Neutrophil (primary cell): ENCODE results near the gene TMEM50A.
"Not testable (repeated sequence)": the region's sequence is repeated elsewhere in the genome, so short reads cannot be mapped to it uniquely, and the experiment has no call there.

Experiments used
- H3K27ac ChIP-seq: fragments of 200-600 bp; sonication (generic); 2 replicates; pipeline ENCODE4 v1.5.1; 2016; ENCODE audit warnings: mild to moderate bottlenecking, moderate library complexity
- H3K27me3 ChIP-seq: fragments of 200-600 bp; sonication (generic); 2 replicates; pipeline ENCODE4 v1.6.0; 2016; ENCODE audit warnings: mild to moderate bottlenecking
- H3K36me3 ChIP-seq: fragments of 200-600 bp; sonication (generic); 2 replicates; pipeline ENCODE4 v1.5.1; 2017
- H3K4me1 ChIP-seq, 2 experiments: fragments of 200-600 bp in 1 of 2; sonication (generic) in 1 of 2; 1 replicate in 1 of 2; 2 replicates in 1 of 2; pipeline versions ENCODE4 v1.5.1 to v1.6.1; 2013 to 2016; ENCODE audit warnings: low read depth in 1 of 2, low read length in 1 of 2, mild to moderate bottlenecking in 1 of 2, moderate library complexity in 1 of 2; ENCODE audit not compliant: control insufficient read depth in 1 of 2, insufficient read depth in 1 of 2
- H3K4me3 ChIP-seq, 2 experiments: fragments of 200-600 bp in 1 of 2; sonication (generic) in 1 of 2; 1 replicate in 1 of 2; 2 replicates in 1 of 2; pipeline ENCODE4 v1.5.1; 2013 to 2016; ENCODE audit warnings: low read depth in 1 of 2, low read length in 1 of 2, mild to moderate bottlenecking in 1 of 2, moderate library complexity in 1 of 2
- H3K9me3 ChIP-seq: fragments of 200-600 bp; sonication (generic); 2 replicates; pipeline ENCODE4 v1.5.1; 2016
- TF ChIP-seq, protein P1 (sequence below): fragments of 200-600 bp; sonication (generic); IDR thresholded peaks from 2 replicates; pipeline ENCODE4 v1.5.1; 2016; ENCODE audit warnings: antibody characterized with exemption

TMEM50A gene

DNA sequence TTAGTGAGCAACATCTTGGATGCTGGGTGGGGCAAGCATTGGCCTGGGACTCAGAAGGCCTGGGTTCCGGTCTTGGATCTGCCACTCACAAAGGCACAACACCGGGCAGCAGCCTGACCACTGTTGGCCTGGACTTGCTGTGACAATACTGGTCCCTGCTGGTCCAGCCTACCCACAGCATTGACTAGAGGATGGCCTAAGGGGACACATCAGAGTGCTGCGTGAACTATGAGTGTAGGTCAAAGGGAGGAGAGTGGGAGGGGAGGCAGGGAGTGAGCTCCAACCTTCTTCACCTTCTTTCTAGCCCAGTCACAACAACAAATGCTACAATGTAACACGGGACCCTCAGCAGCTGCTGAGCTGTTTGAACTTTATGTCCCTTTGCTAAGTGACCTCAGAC, 31.1 kb downstream of the TMEM50A start:
- TF ChIP-seq, protein P1, sequence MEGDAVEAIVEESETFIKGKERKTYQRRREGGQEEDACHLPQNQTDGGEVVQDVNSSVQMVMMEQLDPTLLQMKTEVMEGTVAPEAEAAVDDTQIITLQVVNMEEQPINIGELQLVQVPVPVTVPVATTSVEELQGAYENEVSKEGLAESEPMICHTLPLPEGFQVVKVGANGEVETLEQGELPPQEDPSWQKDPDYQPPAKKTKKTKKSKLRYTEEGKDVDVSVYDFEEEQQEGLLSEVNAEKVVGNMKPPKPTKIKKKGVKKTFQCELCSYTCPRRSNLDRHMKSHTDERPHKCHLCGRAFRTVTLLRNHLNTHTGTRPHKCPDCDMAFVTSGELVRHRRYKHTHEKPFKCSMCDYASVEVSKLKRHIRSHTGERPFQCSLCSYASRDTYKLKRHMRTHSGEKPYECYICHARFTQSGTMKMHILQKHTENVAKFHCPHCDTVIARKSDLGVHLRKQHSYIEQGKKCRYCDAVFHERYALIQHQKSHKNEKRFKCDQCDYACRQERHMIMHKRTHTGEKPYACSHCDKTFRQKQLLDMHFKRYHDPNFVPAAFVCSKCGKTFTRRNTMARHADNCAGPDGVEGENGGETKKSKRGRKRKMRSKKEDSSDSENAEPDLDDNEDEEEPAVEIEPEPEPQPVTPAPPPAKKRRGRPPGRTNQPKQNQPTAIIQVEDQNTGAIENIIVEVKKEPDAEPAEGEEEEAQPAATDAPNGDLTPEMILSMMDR, result no peak
- H3K27ac ChIP-seq, result no peak overlapping the region
- no peaks in the 10 kb centered on the region for H3K36me3 ChIP-seq
- peaks cover 0 to 8% of the 10 kb centered on the region in 2 experiments for H3K4me1 ChIP-seq
- no peaks in the 10 kb centered on the region for H3K27me3 ChIP-seq
- H3K9me3 ChIP-seq, result no peaks in the 10 kb centered on the region
- H3K4me3 ChIP-seq, result no peak overlapping the region

DNA sequence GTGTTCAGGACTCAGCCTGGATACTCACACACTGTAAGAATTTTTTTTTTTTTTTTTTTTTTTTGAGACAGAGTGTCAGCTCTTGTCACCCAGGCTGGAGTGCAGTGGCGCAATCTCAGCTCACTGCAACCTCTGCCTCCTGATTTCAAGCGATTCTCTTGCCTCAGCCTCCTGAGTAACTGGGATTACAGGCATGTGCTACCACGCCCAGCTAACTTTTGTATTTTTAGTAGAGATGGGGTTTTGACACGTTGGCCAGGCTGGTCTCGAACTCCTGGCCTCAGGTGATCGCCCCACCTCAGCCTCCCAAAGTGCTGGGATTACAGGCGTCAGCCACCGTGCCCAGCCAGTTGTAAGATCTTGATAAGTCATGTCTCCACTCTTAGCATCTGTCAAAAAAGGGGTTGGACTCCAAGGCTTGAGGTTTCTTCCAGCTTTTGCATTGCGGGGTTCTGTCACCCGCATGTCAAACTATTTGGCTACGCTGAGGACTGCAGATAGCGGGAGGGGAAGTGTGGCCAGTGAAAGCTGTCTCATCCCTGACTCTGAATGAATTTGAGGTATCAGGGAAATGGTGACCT, 31.6 kb downstream of the TMEM50A start:
- not testable (repeated sequence) for H3K4me3 ChIP-seq, H3K27me3 ChIP-seq, H3K27ac ChIP-seq, H3K4me1 ChIP-seq, H3K36me3 ChIP-seq, H3K9me3 ChIP-seq

DNA sequence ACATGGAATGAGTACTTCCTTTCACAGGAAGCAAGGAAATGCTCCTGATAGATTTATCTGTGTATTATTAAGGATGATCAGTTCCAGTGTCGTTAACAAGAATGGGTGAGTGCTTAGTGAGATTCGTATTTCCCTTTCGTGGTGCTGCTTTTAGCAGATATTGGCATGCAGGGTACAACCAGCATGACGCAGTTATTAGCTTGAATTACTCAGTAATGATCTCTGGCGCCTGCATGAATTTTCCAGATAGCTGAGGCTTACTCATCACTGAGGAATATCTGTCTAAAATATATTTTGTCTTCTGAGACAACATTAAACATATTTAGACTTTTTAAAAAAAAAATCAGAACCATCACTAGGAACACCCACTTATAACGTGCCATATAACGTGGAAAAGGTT, 33.6 kb downstream of the TMEM50A start:
- not testable (repeated sequence) for H3K27me3 ChIP-seq, H3K36me3 ChIP-seq, H3K9me3 ChIP-seq, H3K4me3 ChIP-seq, H3K27ac ChIP-seq, H3K4me1 ChIP-seq

DNA sequence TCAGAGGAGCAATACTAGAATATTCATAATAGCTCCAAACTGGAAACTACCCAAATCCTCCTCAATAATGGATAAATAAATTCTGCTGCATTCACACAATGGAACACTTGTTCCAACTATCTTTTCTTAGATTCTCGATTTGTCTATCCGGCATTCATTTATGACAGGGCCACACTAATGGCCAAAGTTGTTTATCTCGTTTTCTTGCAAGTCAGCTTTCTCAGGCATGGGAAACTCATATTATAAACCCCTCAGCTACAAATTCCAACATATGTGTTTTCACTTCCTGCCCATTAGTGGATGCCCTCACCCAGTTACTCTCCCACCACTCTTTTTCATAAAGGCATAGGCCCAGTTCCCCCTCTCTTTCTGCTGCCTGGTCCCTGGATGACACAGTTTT, 40.2 kb downstream of the TMEM50A start:
- not testable (repeated sequence) for H3K27ac ChIP-seq, H3K4me3 ChIP-seq, H3K4me1 ChIP-seq, H3K9me3 ChIP-seq, H3K36me3 ChIP-seq, H3K27me3 ChIP-seq

DNA sequence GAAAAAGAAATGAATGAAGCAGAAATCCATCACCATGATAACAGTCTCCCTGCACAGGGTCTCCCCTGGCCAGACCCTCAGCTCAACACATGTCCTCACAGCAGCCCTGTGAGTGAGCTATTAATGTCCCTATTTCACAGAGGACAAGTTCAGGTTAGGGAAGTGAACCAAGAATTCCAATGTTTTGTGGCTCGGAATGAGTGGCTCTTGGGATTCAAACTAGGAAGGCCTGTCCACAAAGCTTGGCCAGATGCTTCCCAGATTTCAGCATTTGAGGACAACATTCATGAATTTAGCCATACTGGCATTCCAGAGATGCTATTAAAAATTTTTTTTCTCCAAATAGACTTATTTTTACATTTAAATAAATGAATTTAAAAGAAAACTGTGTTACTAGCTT, 44.4 kb downstream of the TMEM50A start:
- not testable (repeated sequence) for H3K27me3 ChIP-seq, H3K36me3 ChIP-seq, H3K27ac ChIP-seq, H3K4me3 ChIP-seq, H3K9me3 ChIP-seq, H3K4me1 ChIP-seq

DNA sequence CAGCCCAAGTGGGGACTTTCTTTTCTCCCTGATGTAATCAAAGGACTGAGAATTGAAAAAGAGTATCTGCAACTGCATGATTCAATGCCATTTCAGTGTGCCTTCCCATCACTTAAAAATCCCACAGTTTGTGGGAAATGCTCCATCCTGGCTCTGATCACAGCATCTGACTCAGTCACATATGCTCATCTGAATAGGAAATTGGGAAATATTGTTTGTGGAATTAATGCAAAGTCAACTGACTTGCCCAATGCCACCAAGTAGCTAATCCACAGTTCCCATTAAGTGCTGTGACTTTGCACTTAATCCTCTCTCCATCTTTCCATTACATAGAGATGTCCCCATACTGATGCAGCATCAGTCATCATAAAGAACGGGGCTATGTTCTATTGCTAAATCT, 45.0 kb downstream of the TMEM50A start:
- not testable (repeated sequence) for H3K36me3 ChIP-seq

DNA sequence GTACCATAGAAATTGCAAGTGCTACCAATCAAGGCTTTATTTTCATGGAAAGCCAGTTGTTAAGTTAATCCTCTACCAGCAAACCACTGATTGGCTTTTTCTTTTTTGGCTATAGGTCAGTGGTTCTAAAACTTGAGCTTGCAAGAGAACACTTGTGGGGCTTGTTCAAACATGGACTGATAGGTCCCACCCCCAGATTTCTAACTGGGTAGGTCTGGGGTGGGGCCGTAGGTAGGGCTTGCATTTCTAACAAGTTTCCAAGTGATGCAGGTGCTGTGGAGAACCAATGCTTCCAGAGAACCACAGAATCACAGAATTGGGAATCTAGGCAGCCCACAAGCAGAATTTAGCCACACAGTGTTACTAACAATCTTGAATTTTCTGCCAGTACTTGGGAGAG, 45.7 kb downstream of the TMEM50A start:
- not testable (repeated sequence) for H3K4me1 ChIP-seq, H3K4me3 ChIP-seq, H3K27me3 ChIP-seq, H3K9me3 ChIP-seq, H3K36me3 ChIP-seq, H3K27ac ChIP-seq

More for the DNA sequence above, 45.0 kb downstream of the TMEM50A start:
- H3K4me1 ChIP-seq, H3K4me3 ChIP-seq, H3K27me3 ChIP-seq, H3K27ac ChIP-seq, H3K9me3 ChIP-seq: not testable (repeated sequence)

DNA sequence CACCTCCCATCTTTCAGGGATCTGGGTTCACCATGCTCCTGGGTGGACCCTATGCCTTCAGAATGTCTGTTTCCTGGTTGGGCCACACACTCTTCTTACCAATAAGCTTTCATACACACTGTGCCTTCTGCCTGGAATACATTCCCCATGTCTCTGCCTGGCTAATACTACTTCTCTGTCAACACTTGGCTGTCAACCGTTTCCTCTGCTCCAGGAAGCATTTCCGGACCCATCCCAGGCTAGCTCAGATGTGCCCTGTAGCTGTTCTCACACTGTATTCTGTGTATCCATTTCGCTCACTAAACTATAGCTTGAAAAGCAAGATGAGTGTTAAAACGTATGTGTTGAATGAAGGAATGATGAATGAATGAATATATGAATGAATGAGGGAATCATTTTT, 49.0 kb downstream of the TMEM50A start:
- not testable (repeated sequence) for H3K27me3 ChIP-seq

DNA sequence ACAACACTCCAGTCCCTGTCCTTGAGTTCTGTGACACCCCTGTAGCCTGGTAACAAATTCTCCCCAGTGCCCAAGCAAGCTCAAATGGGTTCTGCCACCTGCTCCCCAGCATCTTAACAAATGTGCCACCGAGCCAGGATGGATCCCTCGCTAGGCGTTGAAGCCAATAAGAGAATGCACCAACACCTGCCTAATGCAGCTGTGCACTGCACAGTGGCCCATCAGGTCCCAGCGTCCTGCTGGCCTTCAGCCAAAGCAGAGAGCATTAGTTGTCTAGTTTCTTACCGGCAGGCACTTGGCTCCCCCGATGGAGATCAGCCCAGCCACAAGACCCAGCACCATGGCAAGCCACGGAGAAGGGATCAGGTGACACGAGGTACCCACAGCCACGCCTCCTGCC, 50.6 kb downstream of the TMEM50A start:
- not testable (repeated sequence) for H3K27me3 ChIP-seq, H3K4me1 ChIP-seq, H3K9me3 ChIP-seq, H3K27ac ChIP-seq, H3K36me3 ChIP-seq, H3K4me3 ChIP-seq

More for the DNA sequence above, 49.0 kb downstream of the TMEM50A start:
- H3K36me3 ChIP-seq, H3K9me3 ChIP-seq, H3K4me3 ChIP-seq, H3K27ac ChIP-seq, H3K4me1 ChIP-seq: not testable (repeated sequence)

DNA sequence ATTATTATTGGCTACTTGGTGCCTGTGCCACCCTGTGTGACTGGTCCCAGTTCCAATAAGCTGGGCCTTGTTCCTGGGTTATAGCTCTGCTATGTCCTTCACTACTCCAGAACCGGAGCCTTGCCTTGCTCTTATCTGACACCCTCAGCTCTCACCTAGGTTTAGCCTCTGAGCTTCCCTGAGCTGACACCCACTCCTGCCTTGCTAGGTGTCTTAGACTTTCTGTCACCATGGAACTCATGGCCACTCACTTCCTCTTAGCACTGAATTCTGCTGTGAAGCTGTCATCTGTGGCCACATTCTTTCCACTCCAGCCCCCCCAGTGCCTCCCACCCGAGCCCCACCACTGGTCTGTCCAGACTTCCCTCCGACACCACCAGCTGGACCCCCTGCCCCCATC, 51.6 kb downstream of the TMEM50A start:
- H3K27me3 ChIP-seq, H3K36me3 ChIP-seq: not testable (repeated sequence)

More for the DNA sequence above, 51.6 kb downstream of the TMEM50A start:
- not testable (repeated sequence) for H3K9me3 ChIP-seq, H3K4me3 ChIP-seq, H3K4me1 ChIP-seq, H3K27ac ChIP-seq
